Neural crest cell (in vitro differentiated cells): Measurements from ENCODE around the gene TRAPPC5. TPM values are rescaled to one million over a fixed set of nuclear protein-coding genes. Genes with fewer than 3 reads are reported as not detected.

Experiments
- DNase-seq: peaks from one replicate; pipeline ENCODE4 v3.0.0; 2021; ENCODE audit warnings: low read depth, mixed read lengths, low spot score
- H3K27ac Mint-ChIP-seq: one replicate; pipeline ENCODE4 v1.8.0; 2021; ENCODE audit warnings: mild to moderate bottlenecking, mixed read lengths; ENCODE audit not compliant: unreplicated experiment
- H3K27me3 Mint-ChIP-seq: 2 replicates; pipeline ENCODE4 v1.8.0; 2021; ENCODE audit warnings: low read depth, mild to moderate bottlenecking, mixed read lengths
- H3K36me3 Mint-ChIP-seq: 2 replicates; pipeline ENCODE4 v1.8.0; 2021; ENCODE audit warnings: low read depth, mild to moderate bottlenecking, mixed read lengths
- H3K4me1 Mint-ChIP-seq: 2 replicates; pipeline ENCODE4 v1.8.0; 2021; ENCODE audit warnings: mixed read lengths
- H3K4me3 Mint-ChIP-seq: one replicate; pipeline ENCODE4 v1.8.0; 2021; ENCODE audit warnings: mild to moderate bottlenecking, mixed read lengths
- H3K9me3 Mint-ChIP-seq: 2 replicates; pipeline ENCODE4 v1.8.0; 2021; ENCODE audit warnings: mixed read lengths
- CTCF ChIP-seq: fragments of 200-600 bp; sonication (generic); conservative IDR thresholded peaks from 2 replicates; pipeline ENCODE4 v1.5.0; 2021; ENCODE audit warnings: antibody characterized with exemption, mild to moderate bottlenecking
- total RNA-seq: library from RNA; stranded (reverse); gene quantifications from 2 replicates; pipeline ENCODE4 v1.2.1, GENCODE V29; 2021

The TRAPPC5 gene
- total RNA-seq, 1 donor from 2014 or later: 83.8 TPM

GRCh38 chr19:7710616-7711015 is 30.0 kb downstream of the TRAPPC5 start:
- no peaks in the 10 kb centered on the region for H3K36me3 Mint-ChIP-seq
- no peak for TF ChIP-seq CTCF
- H3K27me3 Mint-ChIP-seq: peaks cover 19% of the 10 kb centered on the region
- H3K4me3 Mint-ChIP-seq: no peak overlapping the region
- no peak overlapping the region for H3K27ac Mint-ChIP-seq
- H3K4me1 Mint-ChIP-seq: no peaks in the 10 kb centered on the region
- no peak for DNase-seq
- H3K9me3 Mint-ChIP-seq: no peaks in the 10 kb centered on the region

- H3K36me3 Mint-ChIP-seq: no peaks in the 10 kb centered on the region
- DNase-seq: no peak
- no peaks in the 10 kb centered on the region for H3K4me1 Mint-ChIP-seq
- H3K4me3 Mint-ChIP-seq: no peak overlapping the region
- no peaks in the 10 kb centered on the region for H3K9me3 Mint-ChIP-seq
- no peak overlapping the region for H3K27ac Mint-ChIP-seq
- TF ChIP-seq CTCF: no peak
- H3K27me3 Mint-ChIP-seq: peaks cover 25% of the 10 kb centered on the region
Measured at GRCh38 chr19:7715671-7716070, 35.0 kb downstream of the TRAPPC5 start.

- Mint-ChIP-seq H3K4me1 (no peaks in the 10 kb centered on the region), H3K9me3 (no peaks in the 10 kb centered on the region), H3K36me3 (no peaks in the 10 kb centered on the region), H3K4me3 (no peak overlapping the region), H3K27me3 (peaks cover 24% of the 10 kb centered on the region), H3K27ac (no peak overlapping the region)
- no peak for TF ChIP-seq CTCF
- DNase-seq: no peak
Measured at GRCh38 chr19:7716762-7717161, 36.1 kb downstream of the TRAPPC5 start.

GRCh38 chr19:7718668-7719067 is 38.0 kb downstream of the TRAPPC5 start:
- H3K4me3 Mint-ChIP-seq: no peak overlapping the region
- H3K27ac Mint-ChIP-seq: no peak overlapping the region
- no peaks in the 10 kb centered on the region for H3K36me3 Mint-ChIP-seq
- DNase-seq: no peak
- no peaks in the 10 kb centered on the region for H3K9me3 Mint-ChIP-seq
- peaks cover 39% of the 10 kb centered on the region for H3K27me3 Mint-ChIP-seq
- no peak for TF ChIP-seq CTCF
- no peaks in the 10 kb centered on the region for H3K4me1 Mint-ChIP-seq

- H3K4me3 Mint-ChIP-seq: no peak overlapping the region
- peaks cover 52% of the 10 kb centered on the region for H3K27me3 Mint-ChIP-seq
- no peaks in the 10 kb centered on the region for H3K36me3 Mint-ChIP-seq
- DNase-seq: no peak
- H3K27ac Mint-ChIP-seq: peak overlapping the region; percentile 19
- TF ChIP-seq CTCF: no peak
- no peaks in the 10 kb centered on the region for H3K4me1 Mint-ChIP-seq
- H3K9me3 Mint-ChIP-seq: no peaks in the 10 kb centered on the region
Measured at GRCh38 chr19:7720351-7720750, 39.7 kb downstream of the TRAPPC5 start.

GRCh38 chr19:7722231-7722651 is 41.6 kb downstream of the TRAPPC5 start:
- Mint-ChIP-seq H3K4me3 (no peak overlapping the region), H3K9me3 (no peaks in the 10 kb centered on the region), H3K4me1 (no peaks in the 10 kb centered on the region), H3K27me3 (peaks cover 55% of the 10 kb centered on the region), H3K27ac (no peak overlapping the region), H3K36me3 (no peaks in the 10 kb centered on the region)
- no peak for DNase-seq
- no peak for TF ChIP-seq CTCF
